ENCODE measurements around the gene FYB2.

The FYB2 gene

GRCh38 chr1:56696663-56697062 is 122.5 kb downstream of the FYB2 start:
- ChIA-PET CTCF (no interaction called here), POLR2A (no interaction called here)
- TF ChIP-seq ARNT (IDR thresholded peaks at IDR 0.05) (no peak), ZNF384 (IDR thresholded peaks at IDR 0.05) (no peak), PKNOX1 (IDR thresholded peaks at IDR 0.05) (no peak), SUZ12 (IDR thresholded peaks at IDR 0.05) (no peak), FOXK2 (IDR thresholded peaks at IDR 0.05) (no peak), CTBP1 (IDR thresholded peaks at IDR 0.05; ENCODE audit: borderline replicate concordance) (no peak), HDGF (IDR thresholded peaks at IDR 0.05; ENCODE audit: borderline replicate concordance) (no peak)
- no peak for DNase-seq (ENCODE audit: extremely low spot score)

GRCh38 chr1:56688522-56689026 is 130.6 kb downstream of the FYB2 start:
- ChIA-PET CTCF (interaction anchor here (0.8 to 0.9 kb wide), 2 partner anchors 11 to 70 kb away, joined by 3 read pairs; no protein-coding TSS in a partner anchor), POLR2A (no interaction called here)
- DNase-seq (ENCODE audit: extremely low spot score), result peak; percentile 30

GRCh38 chr1:56686169-56686568 is 133.0 kb downstream of the FYB2 start:
- POLR2A ChIA-PET, result no interaction called here
- TF ChIP-seq ELF4 (IDR thresholded peaks at IDR 0.05) (no peak), SP1 (IDR thresholded peaks at IDR 0.05) (no peak), PKNOX1 (IDR thresholded peaks at IDR 0.05) (no peak), LEF1 (IDR thresholded peaks at IDR 0.05; ENCODE audit: borderline replicate concordance) (no peak), SUZ12 (IDR thresholded peaks at IDR 0.05) (no peak), FOXK2 (IDR thresholded peaks at IDR 0.05) (no peak), TARDBP (IDR thresholded peaks at IDR 0.05) (no peak), BHLHE40 (IDR thresholded peaks at IDR 0.05; ENCODE audit: borderline replicate concordance) (no peak), L3MBTL2 (conservative IDR thresholded peaks at IDR 0.05) (no peak), HDGF (IDR thresholded peaks at IDR 0.05; ENCODE audit: borderline replicate concordance) (no peak), ZNF384 (IDR thresholded peaks at IDR 0.05) (no peak), NFRKB (IDR thresholded peaks at IDR 0.05) (no peak)
- CTCF ChIA-PET, result no interaction called here
- DNase-seq (ENCODE audit: extremely low spot score), result no peak

More at GRCh38 chr1:56688522-56689026, 130.6 kb downstream of the FYB2 start:
- TF ChIP-seq CTBP1 (IDR thresholded peaks at IDR 0.05; ENCODE audit: borderline replicate concordance) (no peak), SP1 (IDR thresholded peaks at IDR 0.05) (no peak), ARNT (IDR thresholded peaks at IDR 0.05) (no peak), FOXM1 (IDR thresholded peaks at IDR 0.05; ENCODE audit: borderline replicate concordance) (no peak), HDGF (IDR thresholded peaks at IDR 0.05; ENCODE audit: borderline replicate concordance) (no peak), SUZ12 (IDR thresholded peaks at IDR 0.05) (no peak), TARDBP (IDR thresholded peaks at IDR 0.05) (no peak), FOXA1 (IDR thresholded peaks at IDR 0.05) (no peak), FOXK2 (IDR thresholded peaks at IDR 0.05) (no peak), NFRKB (IDR thresholded peaks at IDR 0.05) (no peak)

- DNase-seq (ENCODE audit: extremely low spot score), result no peak
- CTCF ChIA-PET, result no interaction called here
- no peak for TF ChIP-seq L3MBTL2 (conservative IDR thresholded peaks at IDR 0.05)
- no peak for TF ChIP-seq ELF4 (IDR thresholded peaks at IDR 0.05)
- TF ChIP-seq HDGF (IDR thresholded peaks at IDR 0.05; ENCODE audit: borderline replicate concordance), result no peak
- no peak for TF ChIP-seq FOXM1 (IDR thresholded peaks at IDR 0.05; ENCODE audit: borderline replicate concordance)
- no peak for TF ChIP-seq NFRKB (IDR thresholded peaks at IDR 0.05)
- no peak for TF ChIP-seq CTBP1 (IDR thresholded peaks at IDR 0.05; ENCODE audit: borderline replicate concordance)
- no peak for TF ChIP-seq SP1 (IDR thresholded peaks at IDR 0.05)
- TF ChIP-seq LEF1 (IDR thresholded peaks at IDR 0.05; ENCODE audit: borderline replicate concordance), result no peak
- TF ChIP-seq ZNF384 (IDR thresholded peaks at IDR 0.05), result no peak
- TF ChIP-seq ARNT (IDR thresholded peaks at IDR 0.05), result no peak
- no peak for TF ChIP-seq FOXK2 (IDR thresholded peaks at IDR 0.05)
- no peak for TF ChIP-seq PKNOX1 (IDR thresholded peaks at IDR 0.05)
- no peak for TF ChIP-seq TARDBP (IDR thresholded peaks at IDR 0.05)
- no peak for TF ChIP-seq FOXA1 (IDR thresholded peaks at IDR 0.05)
- POLR2A ChIA-PET, result no interaction called here
Observed at GRCh38 chr1:56683569-56683968, 135.6 kb downstream of the FYB2 start.

- TF ChIP-seq FOXA1 (IDR thresholded peaks at IDR 0.05) (no peak), L3MBTL2 (conservative IDR thresholded peaks at IDR 0.05) (no peak), ARNT (IDR thresholded peaks at IDR 0.05) (no peak), LEF1 (IDR thresholded peaks at IDR 0.05; ENCODE audit: borderline replicate concordance) (no peak), SP1 (IDR thresholded peaks at IDR 0.05) (no peak), ELF4 (IDR thresholded peaks at IDR 0.05) (no peak), CTBP1 (IDR thresholded peaks at IDR 0.05; ENCODE audit: borderline replicate concordance) (no peak), PKNOX1 (IDR thresholded peaks at IDR 0.05) (no peak), BHLHE40 (IDR thresholded peaks at IDR 0.05; ENCODE audit: borderline replicate concordance) (no peak), FOXM1 (IDR thresholded peaks at IDR 0.05; ENCODE audit: borderline replicate concordance) (no peak), HDGF (IDR thresholded peaks at IDR 0.05; ENCODE audit: borderline replicate concordance) (no peak), ZNF384 (IDR thresholded peaks at IDR 0.05) (no peak), TARDBP (IDR thresholded peaks at IDR 0.05) (no peak), SUZ12 (IDR thresholded peaks at IDR 0.05) (no peak), NFRKB (IDR thresholded peaks at IDR 0.05) (no peak), FOXK2 (IDR thresholded peaks at IDR 0.05) (no peak)
- peak; percentile 50 for DNase-seq (ENCODE audit: extremely low spot score)
- POLR2A ChIA-PET, result no interaction called here
- CTCF ChIA-PET, result interaction anchor here (1.5 kb wide), 1 partner anchor 12 kb away, joined by 3 read pairs; no protein-coding TSS in a partner anchor
Observed at GRCh38 chr1:56676571-56677035, 142.6 kb downstream of the FYB2 start.
